ENCODE data around the gene POLH. TPM values are rescaled to one million over a fixed set of nuclear protein-coding genes. Genes with fewer than 3 reads are reported as not detected.

POLH gene
- total and polyA plus RNA-seq, 9 of the 15 experiments (the other 6 are each of a cell fraction or from before 2014, with no cell fraction given), result 5.8 to 31.6 (median 20.6) TPM

DNA sequence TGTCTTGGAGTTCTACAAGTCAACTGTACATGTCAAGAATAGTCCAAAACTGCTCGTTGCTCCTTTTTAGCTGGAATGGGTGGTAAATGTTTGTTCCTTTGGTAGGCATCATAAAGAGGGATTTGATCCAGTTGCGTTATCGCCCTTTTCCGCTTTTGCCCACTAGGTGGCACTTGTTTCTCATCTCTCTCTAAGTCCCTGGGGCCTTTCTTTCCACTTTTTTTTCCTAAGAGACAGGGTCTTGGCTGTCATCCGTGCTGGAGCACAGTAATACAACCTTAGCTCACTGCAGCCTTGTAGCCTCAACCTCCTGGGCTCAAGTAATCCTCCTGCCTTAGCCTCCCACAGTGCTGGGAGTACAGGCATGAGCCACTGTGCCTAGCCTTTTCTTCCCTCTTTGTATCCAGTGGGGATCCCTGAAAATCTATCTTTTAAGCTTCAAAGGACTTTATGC, 32.4 kb downstream of the POLH start (continued):
- TF ChIP-seq SMAD1 (IDR thresholded peaks at IDR 0.05; ENCODE audit: low read depth, low read length, partially characterized antibody) (no peak), FOXK2 (conservative IDR thresholded peaks at IDR 0.05 in 1 of 2, IDR thresholded peaks at IDR 0.05 in 1 of 2; ENCODE audit: low read depth in 2 of 2) (0 out of 4 replicates have a peak, but pooled peaks of 1 of the 2 experiments have one; percentile 23), SMARCA5 (IDR thresholded peaks at IDR 0.05) (0 out of 2 replicates have a peak, but pooled peaks have one; percentile 56), JUND (IDR thresholded peaks at IDR 0.05; ENCODE audit: borderline replicate concordance, low read depth, low read length) (no peak), JUND (tag; IDR thresholded peaks at IDR 0.05; ENCODE audit: borderline replicate concordance, low read depth, low read length) (0 out of 3 replicates have a peak, but pooled peaks have one; percentile 27)
- TF ChIP-seq, protein P1, sequence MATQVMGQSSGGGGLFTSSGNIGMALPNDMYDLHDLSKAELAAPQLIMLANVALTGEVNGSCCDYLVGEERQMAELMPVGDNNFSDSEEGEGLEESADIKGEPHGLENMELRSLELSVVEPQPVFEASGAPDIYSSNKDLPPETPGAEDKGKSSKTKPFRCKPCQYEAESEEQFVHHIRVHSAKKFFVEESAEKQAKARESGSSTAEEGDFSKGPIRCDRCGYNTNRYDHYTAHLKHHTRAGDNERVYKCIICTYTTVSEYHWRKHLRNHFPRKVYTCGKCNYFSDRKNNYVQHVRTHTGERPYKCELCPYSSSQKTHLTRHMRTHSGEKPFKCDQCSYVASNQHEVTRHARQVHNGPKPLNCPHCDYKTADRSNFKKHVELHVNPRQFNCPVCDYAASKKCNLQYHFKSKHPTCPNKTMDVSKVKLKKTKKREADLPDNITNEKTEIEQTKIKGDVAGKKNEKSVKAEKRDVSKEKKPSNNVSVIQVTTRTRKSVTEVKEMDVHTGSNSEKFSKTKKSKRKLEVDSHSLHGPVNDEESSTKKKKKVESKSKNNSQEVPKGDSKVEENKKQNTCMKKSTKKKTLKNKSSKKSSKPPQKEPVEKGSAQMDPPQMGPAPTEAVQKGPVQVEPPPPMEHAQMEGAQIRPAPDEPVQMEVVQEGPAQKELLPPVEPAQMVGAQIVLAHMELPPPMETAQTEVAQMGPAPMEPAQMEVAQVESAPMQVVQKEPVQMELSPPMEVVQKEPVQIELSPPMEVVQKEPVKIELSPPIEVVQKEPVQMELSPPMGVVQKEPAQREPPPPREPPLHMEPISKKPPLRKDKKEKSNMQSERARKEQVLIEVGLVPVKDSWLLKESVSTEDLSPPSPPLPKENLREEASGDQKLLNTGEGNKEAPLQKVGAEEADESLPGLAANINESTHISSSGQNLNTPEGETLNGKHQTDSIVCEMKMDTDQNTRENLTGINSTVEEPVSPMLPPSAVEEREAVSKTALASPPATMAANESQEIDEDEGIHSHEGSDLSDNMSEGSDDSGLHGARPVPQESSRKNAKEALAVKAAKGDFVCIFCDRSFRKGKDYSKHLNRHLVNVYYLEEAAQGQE (IDR thresholded peaks at IDR 0.05; ENCODE audit: borderline replicate concordance), result peak; percentile 55; the same call in 1 of the 2 replicates
- TF ChIP-seq, protein P1 (CRISPR knock-in tag; IDR thresholded peaks at IDR 0.05; ENCODE audit: low read depth), result no peak
- TF ChIP-seq, protein P2, sequence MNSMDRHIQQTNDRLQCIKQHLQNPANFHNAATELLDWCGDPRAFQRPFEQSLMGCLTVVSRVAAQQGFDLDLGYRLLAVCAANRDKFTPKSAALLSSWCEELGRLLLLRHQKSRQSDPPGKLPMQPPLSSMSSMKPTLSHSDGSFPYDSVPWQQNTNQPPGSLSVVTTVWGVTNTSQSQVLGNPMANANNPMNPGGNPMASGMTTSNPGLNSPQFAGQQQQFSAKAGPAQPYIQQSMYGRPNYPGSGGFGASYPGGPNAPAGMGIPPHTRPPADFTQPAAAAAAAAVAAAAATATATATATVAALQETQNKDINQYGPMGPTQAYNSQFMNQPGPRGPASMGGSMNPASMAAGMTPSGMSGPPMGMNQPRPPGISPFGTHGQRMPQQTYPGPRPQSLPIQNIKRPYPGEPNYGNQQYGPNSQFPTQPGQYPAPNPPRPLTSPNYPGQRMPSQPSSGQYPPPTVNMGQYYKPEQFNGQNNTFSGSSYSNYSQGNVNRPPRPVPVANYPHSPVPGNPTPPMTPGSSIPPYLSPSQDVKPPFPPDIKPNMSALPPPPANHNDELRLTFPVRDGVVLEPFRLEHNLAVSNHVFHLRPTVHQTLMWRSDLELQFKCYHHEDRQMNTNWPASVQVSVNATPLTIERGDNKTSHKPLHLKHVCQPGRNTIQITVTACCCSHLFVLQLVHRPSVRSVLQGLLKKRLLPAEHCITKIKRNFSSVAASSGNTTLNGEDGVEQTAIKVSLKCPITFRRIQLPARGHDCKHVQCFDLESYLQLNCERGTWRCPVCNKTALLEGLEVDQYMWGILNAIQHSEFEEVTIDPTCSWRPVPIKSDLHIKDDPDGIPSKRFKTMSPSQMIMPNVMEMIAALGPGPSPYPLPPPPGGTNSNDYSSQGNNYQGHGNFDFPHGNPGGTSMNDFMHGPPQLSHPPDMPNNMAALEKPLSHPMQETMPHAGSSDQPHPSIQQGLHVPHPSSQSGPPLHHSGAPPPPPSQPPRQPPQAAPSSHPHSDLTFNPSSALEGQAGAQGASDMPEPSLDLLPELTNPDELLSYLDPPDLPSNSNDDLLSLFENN (IDR thresholded peaks at IDR 0.05; ENCODE audit: low read depth in 2 of 2, low read length in 2 of 2), result 0 out of 4 replicates have a peak, but pooled peaks of 1 of the 2 experiments have one; percentile 20
- TF ChIP-seq, protein P3, sequence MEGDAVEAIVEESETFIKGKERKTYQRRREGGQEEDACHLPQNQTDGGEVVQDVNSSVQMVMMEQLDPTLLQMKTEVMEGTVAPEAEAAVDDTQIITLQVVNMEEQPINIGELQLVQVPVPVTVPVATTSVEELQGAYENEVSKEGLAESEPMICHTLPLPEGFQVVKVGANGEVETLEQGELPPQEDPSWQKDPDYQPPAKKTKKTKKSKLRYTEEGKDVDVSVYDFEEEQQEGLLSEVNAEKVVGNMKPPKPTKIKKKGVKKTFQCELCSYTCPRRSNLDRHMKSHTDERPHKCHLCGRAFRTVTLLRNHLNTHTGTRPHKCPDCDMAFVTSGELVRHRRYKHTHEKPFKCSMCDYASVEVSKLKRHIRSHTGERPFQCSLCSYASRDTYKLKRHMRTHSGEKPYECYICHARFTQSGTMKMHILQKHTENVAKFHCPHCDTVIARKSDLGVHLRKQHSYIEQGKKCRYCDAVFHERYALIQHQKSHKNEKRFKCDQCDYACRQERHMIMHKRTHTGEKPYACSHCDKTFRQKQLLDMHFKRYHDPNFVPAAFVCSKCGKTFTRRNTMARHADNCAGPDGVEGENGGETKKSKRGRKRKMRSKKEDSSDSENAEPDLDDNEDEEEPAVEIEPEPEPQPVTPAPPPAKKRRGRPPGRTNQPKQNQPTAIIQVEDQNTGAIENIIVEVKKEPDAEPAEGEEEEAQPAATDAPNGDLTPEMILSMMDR (IDR thresholded peaks at IDR 0.05 in 2 of 3, conservative IDR thresholded peaks at IDR 0.05 in 1 of 3; ENCODE audit: insufficient read depth in 2 of 3, low read depth in 1 of 3, low read length in 3 of 3), result peak; percentile 73 to 90 (median 87)
- TF ChIP-seq, protein P4, sequence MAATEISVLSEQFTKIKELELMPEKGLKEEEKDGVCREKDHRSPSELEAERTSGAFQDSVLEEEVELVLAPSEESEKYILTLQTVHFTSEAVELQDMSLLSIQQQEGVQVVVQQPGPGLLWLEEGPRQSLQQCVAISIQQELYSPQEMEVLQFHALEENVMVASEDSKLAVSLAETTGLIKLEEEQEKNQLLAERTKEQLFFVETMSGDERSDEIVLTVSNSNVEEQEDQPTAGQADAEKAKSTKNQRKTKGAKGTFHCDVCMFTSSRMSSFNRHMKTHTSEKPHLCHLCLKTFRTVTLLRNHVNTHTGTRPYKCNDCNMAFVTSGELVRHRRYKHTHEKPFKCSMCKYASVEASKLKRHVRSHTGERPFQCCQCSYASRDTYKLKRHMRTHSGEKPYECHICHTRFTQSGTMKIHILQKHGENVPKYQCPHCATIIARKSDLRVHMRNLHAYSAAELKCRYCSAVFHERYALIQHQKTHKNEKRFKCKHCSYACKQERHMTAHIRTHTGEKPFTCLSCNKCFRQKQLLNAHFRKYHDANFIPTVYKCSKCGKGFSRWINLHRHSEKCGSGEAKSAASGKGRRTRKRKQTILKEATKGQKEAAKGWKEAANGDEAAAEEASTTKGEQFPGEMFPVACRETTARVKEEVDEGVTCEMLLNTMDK (IDR thresholded peaks at IDR 0.05; ENCODE audit: borderline replicate concordance, insufficient read depth, low read depth, low read length, poor library complexity, severe bottlenecking), result peak; percentile 74
